Neural cell (in vitro differentiated cells): ENCODE data around the gene ZNF148. TPM values are rescaled to one million over a fixed set of nuclear protein-coding genes. Genes with fewer than 3 reads are reported as not detected.
A peak's percentile ranks its signal among the peaks of the same experiment; 100 is the strongest.

Experiments used
- H2AFZ ChIP-seq: fragments of 200-600, 300-800 bp; sonication (generic), shearing (Covaris generic); 2 replicates; pipeline ENCODE4 v1.6.0; 2014; ENCODE audit warnings: low read depth, mild to moderate bottlenecking, antibody characterized with exemption, low read length, moderate library complexity
- H3F3A ChIP-seq: fragments of 200-600 bp; shearing (Covaris generic); 2 replicates; pipeline ENCODE4 v1.6.1; 2016; ENCODE audit warnings: mild to moderate bottlenecking, moderate library complexity, mixed read lengths, antibody characterized with exemption, low read length; ENCODE audit not compliant: insufficient read depth, poor library complexity, severe bottlenecking
- H3K27ac ChIP-seq: fragments of 200-600, 300-800 bp; sonication (generic), shearing (Covaris generic); 2 replicates; pipeline ENCODE4 v1.5.1; 2014; ENCODE audit warnings: mild to moderate bottlenecking, low read length, moderate library complexity
- H3K27me3 ChIP-seq: fragments of 300-800, 200-600 bp; sonication (generic), shearing (Covaris generic); 2 replicates; pipeline ENCODE4 v1.6.0; 2014; ENCODE audit warnings: mild to moderate bottlenecking, low read depth, low read length, moderate library complexity; ENCODE audit not compliant: insufficient read depth
- H3K36me3 ChIP-seq: fragments of 300-800, 200-600 bp; sonication (generic), shearing (Covaris generic); 2 replicates; pipeline ENCODE4 v1.5.1; 2014; ENCODE audit warnings: mild to moderate bottlenecking, antibody characterized with exemption, low read length, moderate library complexity; ENCODE audit not compliant: insufficient read depth
- H3K4me2 ChIP-seq: fragments of 300-800, 200-600 bp; sonication (generic), shearing (Covaris generic); 2 replicates; pipeline ENCODE4 v1.6.0; 2014; ENCODE audit warnings: mild to moderate bottlenecking, low read length
- H3K4me3 ChIP-seq: fragments of 300-800, 200-600 bp; sonication (generic), shearing (Covaris generic); 2 replicates; pipeline ENCODE4 v1.5.1; 2014; ENCODE audit warnings: mild to moderate bottlenecking, low read length, moderate library complexity
- H3K79me2 ChIP-seq: fragments of 200-600 bp; shearing (Covaris generic); replicated peaks from 2 replicates; pipeline ENCODE4 v1.6.0; 2014; ENCODE audit warnings: mild to moderate bottlenecking, low read length, moderate library complexity; ENCODE audit not compliant: insufficient read depth
- H3K9ac ChIP-seq: fragments of 300-800, 200-600 bp; sonication (generic), shearing (Covaris generic); 2 replicates; pipeline ENCODE4 v1.6.1; 2016; ENCODE audit warnings: mild to moderate bottlenecking, low read length, mixed read lengths
- H3K9me2 ChIP-seq: fragments of 200-600 bp; shearing (Covaris generic); 2 replicates; pipeline ENCODE4 v1.6.1; 2016; ENCODE audit warnings: mild to moderate bottlenecking, low read length, mixed read lengths; ENCODE audit not compliant: insufficient read depth
- H3K9me3 ChIP-seq: fragments of 200-600, 300-800 bp; sonication (generic), shearing (Covaris generic); 2 replicates; pipeline ENCODE4 v1.6.1; 2016; ENCODE audit warnings: mild to moderate bottlenecking, mixed run types, low read length, moderate library complexity, mixed read lengths
- H4K20me1 ChIP-seq: fragments of 200-600 bp; shearing (Covaris generic); 2 replicates; pipeline ENCODE4 v1.6.1; 2016; ENCODE audit warnings: mild to moderate bottlenecking, mixed run types; ENCODE audit not compliant: insufficient read depth
- CTCF ChIP-seq: fragments of 450-650 bp; IDR thresholded peaks from 2 replicates; pipeline ENCODE4 v1.5.1; 2014; ENCODE audit warnings: antibody characterized with exemption, mild to moderate bottlenecking, moderate library complexity; ENCODE audit not compliant: poor library complexity, severe bottlenecking
- EP300 ChIP-seq: fragments of 450-650 bp; conservative IDR thresholded peaks from 2 replicates; pipeline ENCODE4 v1.6.1; 2014; ENCODE audit warnings: antibody characterized with exemption, mild to moderate bottlenecking, moderate library complexity; ENCODE audit not compliant: poor library complexity, severe bottlenecking
- EZH2 ChIP-seq: fragments of 200-600, 300-800 bp; shearing (Covaris generic), sonication (generic); IDR thresholded peaks from 2 replicates; pipeline ENCODE4 v1.6.1; 2014; ENCODE audit warnings: antibody characterized with exemption, low read length, borderline replicate concordance, mild to moderate bottlenecking; ENCODE audit not compliant: insufficient read depth, poor library complexity, severe bottlenecking
- MXI1 ChIP-seq: fragments of 450-650 bp; conservative IDR thresholded peaks from 2 replicates; pipeline ENCODE4 v1.6.1; 2014; ENCODE audit warnings: antibody characterized with exemption, mild to moderate bottlenecking; ENCODE audit not compliant: poor library complexity, severe bottlenecking
- POLR2AphosphoS5 ChIP-seq: IDR thresholded peaks from 2 replicates; pipeline ENCODE4 v1.6.1; 2012
- RAD21 ChIP-seq: fragments of 450-650 bp; conservative IDR thresholded peaks from 2 replicates; pipeline ENCODE4 v1.6.1; 2014; ENCODE audit warnings: antibody characterized with exemption, mild to moderate bottlenecking, moderate library complexity
- REST ChIP-seq: IDR thresholded peaks from 2 replicates; pipeline ENCODE4 v1.6.1; 2012; ENCODE audit warnings: borderline replicate concordance
- SMC3 ChIP-seq: fragments of 450-650 bp; conservative IDR thresholded peaks from 2 replicates; pipeline ENCODE4 v1.6.1; 2014; ENCODE audit warnings: antibody characterized with exemption, mild to moderate bottlenecking, moderate library complexity; ENCODE audit not compliant: poor library complexity
- TAF1 ChIP-seq: IDR thresholded peaks from 2 replicates; pipeline ENCODE4 v1.6.1; 2012; ENCODE audit warnings: low read depth
- polyA plus RNA-seq: library from polyadenylated mRNA; depleted of rRNA; stranded (reverse); fragments of >200 nt; gene quantifications from 2 replicates; pipeline ENCODE4 v1.2.3, GENCODE V29; 2014

The ZNF148 gene
- polyA plus RNA-seq, 1 donor from 2014 or later: 16.9 TPM

DNA sequence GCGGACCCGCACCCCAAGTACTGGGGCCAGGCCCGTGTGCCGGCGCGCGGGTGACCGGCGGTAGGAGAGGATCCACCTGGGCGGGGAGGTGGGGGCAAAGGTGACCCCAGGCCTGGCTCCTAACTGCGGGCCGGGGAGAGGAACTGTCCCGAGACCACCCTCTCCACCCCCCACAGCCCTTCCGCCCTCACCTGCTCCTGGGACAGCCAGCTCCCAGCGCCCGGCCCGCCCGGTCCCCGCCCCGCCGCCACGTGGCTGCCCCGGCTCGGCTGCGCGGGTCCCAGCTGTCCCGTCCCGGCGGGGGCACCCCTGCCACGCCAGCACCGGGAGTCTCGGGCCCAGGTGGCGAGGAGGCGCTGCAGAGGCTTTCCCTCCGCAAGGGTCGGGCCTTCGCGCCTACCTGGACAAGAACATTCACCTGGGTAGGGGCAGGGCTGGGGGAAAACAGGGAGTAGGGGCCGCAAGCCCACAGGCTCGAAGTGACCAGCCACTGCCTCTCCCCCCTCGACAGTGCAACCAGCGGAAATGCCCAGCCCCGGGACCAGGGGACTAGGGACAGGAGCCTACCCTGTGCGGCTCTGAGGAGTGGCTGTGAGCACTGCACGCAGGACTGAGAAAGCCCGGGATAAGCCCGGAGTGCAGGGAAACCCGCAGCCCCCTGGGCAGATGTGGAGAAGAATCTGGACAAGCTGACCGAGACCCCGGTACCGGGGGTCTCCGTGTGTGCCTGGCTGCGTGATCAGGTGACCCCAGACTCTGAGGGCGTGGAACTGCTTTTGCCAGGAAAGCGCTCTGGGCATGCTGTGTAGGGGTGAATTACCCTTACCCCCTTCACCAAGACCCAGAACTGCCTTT is 162.4 kb downstream of the ZNF148 start, which contains the start of gene SLC12A8:
Gene SLC12A8 (minus strand): TSS at position 240 of the 855 bp plus-strand sequence. CDS start 1,399 bp downstream, outside the sequence.
- Histone ChIP-seq H3K9me2 (no peaks in the 10 kb centered on the region), H3K9ac (no peak within 1 kb of the TSS)
- TF ChIP-seq SMC3: no peak
- no peak for TF ChIP-seq RAD21
- no peak for TF ChIP-seq TAF1
- TF ChIP-seq CTCF: no peak
- TF ChIP-seq EP300: no peak
- TF ChIP-seq POLR2AphosphoS5: no peak
- no peak for TF ChIP-seq REST
- no peak for TF ChIP-seq MXI1
- no peak for TF ChIP-seq EZH2

DNA sequence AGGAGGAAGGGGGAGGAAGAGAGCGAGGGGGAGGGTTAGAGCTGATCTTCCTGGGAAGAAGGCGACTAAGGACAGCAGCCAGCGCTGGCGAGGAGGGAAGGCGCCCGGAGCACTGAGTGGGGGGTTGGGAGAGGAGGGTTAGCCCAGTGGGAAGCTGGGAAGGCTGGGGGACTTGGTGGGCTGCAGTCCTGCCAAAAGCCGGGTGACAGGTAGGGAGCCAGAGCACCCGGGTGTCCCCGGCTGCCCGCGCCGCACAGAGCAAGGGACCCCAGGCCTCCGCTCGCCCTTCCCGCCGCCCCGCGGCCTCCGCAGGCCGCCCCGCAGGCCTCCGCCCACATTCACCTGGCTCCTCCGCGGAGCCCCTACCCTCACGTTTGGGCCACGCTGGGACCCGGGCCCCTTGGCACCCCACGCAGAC is 163.0 kb downstream of the ZNF148 start:
- Histone ChIP-seq H3K79me2 (no peaks in the 10 kb centered on the region), H3K9me3 (no peaks in the 10 kb centered on the region), H3K36me3 (no peaks in the 10 kb centered on the region), H3K9me2 (no peaks in the 10 kb centered on the region), H2AFZ (no peak overlapping the region), H3K27me3 (peaks cover 21% of the 10 kb centered on the region), H3K4me3 (peak overlapping the region; percentile 53), H3K9ac (no peak overlapping the region), H3F3A (no peaks in the 10 kb centered on the region), H3K4me2 (no peak overlapping the region), H4K20me1 (no peaks in the 10 kb centered on the region), H3K27ac (no peak overlapping the region)
- TF ChIP-seq RAD21: no peak
- TF ChIP-seq REST: no peak

More for the DNA sequence above, 162.4 kb downstream of the ZNF148 start, which contains the start of gene SLC12A8:
- Histone ChIP-seq H3F3A (no peaks in the 10 kb centered on the region), H4K20me1 (no peaks in the 10 kb centered on the region), H3K36me3 (no peaks in the 10 kb centered on the region), H3K27ac (no peak within 1 kb of the TSS), H3K4me2 (no peak within 1 kb of the TSS), H3K79me2 (no peaks in the 10 kb centered on the region), H3K9me3 (no peaks in the 10 kb centered on the region), H3K4me3 (peak within 1 kb of the TSS; percentile 53), H2AFZ (no peak within 1 kb of the TSS), H3K27me3 (peaks cover 21% of the 10 kb centered on the region)
